ENCODE data around the gene TBC1D22A. TPM values are rescaled to one million over a fixed set of nuclear protein-coding genes. Genes with fewer than 3 reads are reported as not detected.
A peak's percentile ranks its signal among the peaks of the same experiment; 100 is the strongest.

Gene TBC1D22A
- total and polyA plus RNA-seq, 2 donors from 2014 or later: 24.6 to 39.4 TPM

DNA sequence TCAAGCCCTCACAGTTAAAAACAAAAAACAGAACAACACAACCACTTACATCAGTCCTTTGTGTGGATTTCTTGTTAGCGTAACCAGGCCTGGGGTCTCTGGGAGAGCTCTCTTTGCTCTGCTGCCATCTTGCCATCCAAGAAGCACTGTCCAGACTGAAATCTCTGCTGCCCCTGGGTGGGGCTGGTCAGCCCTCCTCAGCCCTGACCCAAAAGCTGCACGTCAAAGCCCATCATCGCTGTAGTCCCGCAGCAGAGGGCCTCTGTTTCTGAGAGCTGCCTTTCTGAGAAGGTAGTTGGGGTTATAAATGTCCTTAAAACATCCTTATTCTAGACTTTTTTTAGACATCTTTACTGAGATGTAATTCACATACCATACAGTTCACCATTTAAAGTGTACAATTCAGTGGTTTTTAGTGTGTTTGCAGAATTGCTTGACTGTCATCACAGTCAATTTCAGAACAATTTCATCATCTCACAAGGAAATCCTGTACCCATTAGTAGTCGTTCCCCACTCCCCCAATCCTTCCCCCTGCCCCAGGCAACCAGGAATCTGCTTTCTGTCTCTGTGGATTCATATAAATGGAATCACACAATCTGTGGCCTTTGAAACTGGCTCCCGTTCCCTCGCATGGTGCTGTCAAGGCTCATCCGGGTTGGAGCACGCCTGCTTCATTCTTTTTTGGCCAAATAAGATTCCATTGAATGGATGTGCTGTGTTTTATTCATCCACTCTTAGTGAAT lies 94.9 kb downstream of the TBC1D22A start:
- no peak overlapping the region for H3K9ac ChIP-seq (ENCODE audit: low read length in 3 of 3)

DNA sequence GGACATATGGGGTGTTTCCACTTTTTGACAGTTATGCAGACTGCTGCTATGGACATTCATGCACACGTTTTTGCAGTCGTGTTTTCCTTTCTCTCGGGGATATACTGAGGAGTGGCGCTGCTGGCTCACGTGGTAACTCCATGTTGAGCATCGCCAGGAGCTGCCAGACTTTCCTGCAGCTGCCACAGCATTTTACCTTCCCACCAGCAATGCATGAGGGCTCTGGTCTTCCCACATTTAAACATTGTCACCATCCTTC lies 95.4 kb downstream of the TBC1D22A start:
- no peak for TF ChIP-seq CTCF (IDR thresholded peaks at IDR 0.05; ENCODE audit: borderline replicate concordance, extremely low read depth, insufficient read depth)
- Histone ChIP-seq H3K27me3 (ENCODE audit: control insufficient read depth, insufficient read depth, low read length) (no peaks in the 10 kb centered on the region), H3K4me1 (ENCODE audit: control insufficient read depth in 2 of 3, insufficient read depth in 2 of 3, low read depth in 1 of 3, low read length in 3 of 3) (peaks cover 3 to 4% (median 3%) of the 10 kb centered on the region in 3 donors), H3K9ac (ENCODE audit: low read length in 3 of 3) (no peak overlapping the region), H3K36me3 (ENCODE audit: control insufficient read depth in 2 of 3, insufficient read depth in 3 of 3, low read length in 3 of 3) (no peaks in the 10 kb centered on the region), H3K9me3 (ENCODE audit: control insufficient read depth in 2 of 3, insufficient read depth in 1 of 3, low read length in 3 of 3) (no peaks in the 10 kb centered on the region), H3K27ac (ENCODE audit: low read depth in 2 of 2, low read length in 2 of 2) (no peak overlapping the region), H3K4me3 (ENCODE audit: low read length in 3 of 3) (no peak overlapping the region)
- intact Hi-C loops (cut with DNase I): no loop called here
- no peak for FAIRE-seq
- DNase-seq: no peak

More for the DNA sequence above, 94.9 kb downstream of the TBC1D22A start:
- Histone ChIP-seq H3K4me3 (ENCODE audit: low read length in 3 of 3) (no peak overlapping the region), H3K4me1 (ENCODE audit: control insufficient read depth in 2 of 3, insufficient read depth in 2 of 3, low read depth in 1 of 3, low read length in 3 of 3) (peaks cover 3 to 4% (median 3%) of the 10 kb centered on the region in 3 donors), H3K36me3 (ENCODE audit: control insufficient read depth in 2 of 3, insufficient read depth in 3 of 3, low read length in 3 of 3) (no peaks in the 10 kb centered on the region), H3K27ac (ENCODE audit: low read depth in 2 of 2, low read length in 2 of 2) (no peak overlapping the region), H3K27me3 (ENCODE audit: control insufficient read depth, insufficient read depth, low read length) (no peaks in the 10 kb centered on the region), H3K9me3 (ENCODE audit: control insufficient read depth in 2 of 3, insufficient read depth in 1 of 3, low read length in 3 of 3) (no peaks in the 10 kb centered on the region)
- no peak for FAIRE-seq
- no peak for TF ChIP-seq CTCF (IDR thresholded peaks at IDR 0.05; ENCODE audit: borderline replicate concordance, extremely low read depth, insufficient read depth)
- peak in 1 of 5 donors; percentile 14 for DNase-seq
- intact Hi-C loops (cut with DNase I): no loop called here

DNA sequence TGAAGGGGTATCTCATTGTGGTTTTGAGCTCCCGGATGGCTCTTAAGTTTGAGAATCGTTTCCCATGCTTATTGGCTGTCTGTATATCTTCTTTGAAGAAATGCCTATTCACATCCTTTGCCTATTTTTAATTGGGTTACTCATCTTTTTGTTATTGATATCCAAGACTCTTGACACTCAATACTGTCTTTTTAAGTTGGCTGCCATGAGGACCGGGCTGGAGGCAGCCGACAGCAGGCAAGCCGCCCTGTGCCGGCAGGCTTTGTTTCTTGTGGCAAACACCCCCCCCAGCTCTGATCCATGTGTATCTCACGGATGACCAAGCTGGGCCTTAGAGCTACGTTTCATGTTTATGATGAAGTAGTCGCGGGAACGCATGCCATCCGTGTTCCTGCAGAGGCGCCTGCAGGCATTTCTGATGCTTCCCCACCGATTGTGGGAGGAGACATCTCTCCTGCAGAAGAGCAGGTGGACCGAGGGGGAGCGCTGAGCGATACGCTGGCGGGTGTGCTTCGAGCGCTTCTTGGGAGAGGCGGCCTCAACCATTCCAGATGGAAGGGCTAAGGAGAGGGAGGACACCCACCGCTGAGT lies 95.8 kb downstream of the TBC1D22A start:
- intact Hi-C loops (cut with DNase I): no loop called here
- FAIRE-seq (no peak), DNase-seq (no peak)
- Histone ChIP-seq H3K27me3 (ENCODE audit: control insufficient read depth, insufficient read depth, low read length) (no peaks in the 10 kb centered on the region), H3K27ac (ENCODE audit: low read depth in 2 of 2, low read length in 2 of 2) (no peak overlapping the region), H3K4me1 (ENCODE audit: control insufficient read depth in 2 of 3, insufficient read depth in 2 of 3, low read depth in 1 of 3, low read length in 3 of 3) (peaks cover 3 to 4% (median 3%) of the 10 kb centered on the region in 3 donors), H3K4me3 (ENCODE audit: low read length in 3 of 3) (no peak overlapping the region), H3K9ac (ENCODE audit: low read length in 3 of 3) (no peak overlapping the region), H3K9me3 (ENCODE audit: control insufficient read depth in 2 of 3, insufficient read depth in 1 of 3, low read length in 3 of 3) (no peaks in the 10 kb centered on the region), H3K36me3 (ENCODE audit: control insufficient read depth in 2 of 3, insufficient read depth in 3 of 3, low read length in 3 of 3) (no peaks in the 10 kb centered on the region)
- TF ChIP-seq CTCF (IDR thresholded peaks at IDR 0.05; ENCODE audit: borderline replicate concordance, extremely low read depth, insufficient read depth): no peak
